Mucosa of descending colon (tissue), 3 donors: ENCODE data around the gene NR4A3. TPM values are rescaled to one million over a fixed set of nuclear protein-coding genes. Genes with fewer than 3 reads are reported as not detected.

Experiments used
- ATAC-seq: fragments of 200-7000 bp; cut with Tn5 transposase; one replicate; pipeline ENCODE4 v1.9.1; 2020; ENCODE audit warnings: mild to moderate bottlenecking, moderate library complexity
- DNase-seq, 3 donors: peaks; one replicate each; pipeline ENCODE4 v3.0.0-alpha.2; 2020
- H3K36me3 ChIP-seq: fragments of 200-600 bp; one replicate; pipeline ENCODE4 v1.8.0; 2021; ENCODE audit warnings: low read depth, mild to moderate bottlenecking
- H3K4me1 ChIP-seq: fragments of 200-600 bp; one replicate; pipeline ENCODE4 v1.8.0; 2021; ENCODE audit warnings: low read depth, mild to moderate bottlenecking
- H3K4me3 ChIP-seq: fragments of 200-600 bp; one replicate; pipeline ENCODE4 v1.8.0; 2021; ENCODE audit warnings: mild to moderate bottlenecking
- H3K9me3 ChIP-seq: fragments of 200-600 bp; one replicate; pipeline ENCODE4 v1.8.0; 2021; ENCODE audit warnings: mild to moderate bottlenecking
- intact Hi-C, 2 donors: fragments of 100-400 bp; cut with DNase I in 1 of 2; cut with micrococcal nuclease in 1 of 2; formaldehyde crosslinking; loops; one replicate each; pipeline versions ENCODE4 v1.11.0 to v1.11.1; 2022; cut with DNase I, micrococcal nuclease
- total RNA-seq, 3 donors: library from RNA; stranded (reverse); fragmentation: NEBNext Ultra II Directional in 2 of 3; extraction: Animal tissue kit (Norgen Biotek cat#: 25700) in 2 of 3; gene quantifications; one replicate each; pipeline versions ENCODE4 v1.2.1 to v1.2.4, GENCODE V29; 2021 to 2023
- TF ChIP-seq, protein P1 (sequence below): fragments of 200-600 bp; IDR thresholded peaks from one replicate; pipeline ENCODE4 v1.8.0; 2022; ENCODE audit warnings: antibody characterized with exemption, mild to moderate bottlenecking
- donor health status: DM: no; HTN: no; CAD: no; lungs with moderate emphysema.
- donor health status: DM: no; HTN: no; CAD: no.
- donor health status: DM: no; HTN: yes; CAD: no.

Gene NR4A3
- total RNA-seq, 3 donors from 2014 or later, result 0.51 to 25.0 (median 0.69) TPM

DNA sequence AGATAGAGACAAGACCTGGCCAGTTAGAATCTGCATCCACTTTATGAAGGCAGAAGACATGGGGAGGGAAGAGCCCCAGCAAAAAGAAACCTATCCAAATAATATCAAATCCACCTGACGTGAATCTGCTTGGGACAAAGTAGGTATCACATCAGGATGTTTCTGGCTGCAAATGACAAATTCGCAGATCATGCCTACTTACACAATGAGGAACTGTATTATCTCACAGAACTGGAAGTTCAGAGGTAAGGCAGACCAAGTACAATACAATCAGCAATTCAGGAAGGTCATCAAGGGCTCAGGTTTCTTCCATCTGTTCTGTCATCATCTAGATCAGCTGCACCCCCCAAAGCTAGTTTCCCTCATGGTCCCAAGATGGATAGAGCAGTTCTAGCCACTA is 13.2 kb upstream of the NR4A3 start:
- no peak for ATAC-seq
- intact Hi-C loops, result loop anchor here in 1 of 2 donors (10.0 kb wide), 1 partner anchor 196 kb away; no protein-coding TSS in a partner anchor
- H3K4me3 ChIP-seq, result no peak overlapping the region

DNA sequence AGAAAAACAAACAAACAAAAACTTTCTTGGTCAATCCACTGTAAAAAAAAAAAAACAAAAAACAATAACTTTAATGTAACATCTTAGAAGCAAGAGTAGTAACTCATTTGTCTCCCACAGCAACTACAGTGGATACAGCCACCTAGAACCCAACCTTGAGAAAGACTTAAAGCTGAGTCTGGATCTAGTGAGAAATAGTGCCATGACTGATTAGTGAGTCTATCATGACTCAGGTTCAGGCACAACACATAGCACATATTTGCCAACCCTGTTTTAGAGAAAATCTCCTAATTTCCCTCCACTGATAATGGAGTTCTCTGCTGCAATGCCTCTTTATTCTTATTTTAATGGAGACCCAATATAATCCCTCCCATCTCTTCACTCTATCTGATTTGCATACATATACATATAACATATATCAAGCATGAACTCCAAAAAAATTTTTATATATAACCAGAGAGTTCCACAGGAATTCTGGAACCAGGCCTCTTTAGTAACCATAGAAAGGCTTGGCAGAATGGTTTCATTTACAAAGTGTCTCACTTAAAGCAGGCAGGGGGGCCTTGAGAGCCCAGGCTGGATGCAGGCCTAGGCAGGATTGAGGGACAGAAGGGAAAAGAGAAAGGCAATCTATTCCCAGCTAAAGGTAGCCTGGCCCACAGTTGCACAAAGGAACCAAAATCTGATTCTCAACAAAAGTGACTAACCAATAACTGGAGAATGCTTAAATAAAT is 11.9 kb upstream of the NR4A3 start:
- Histone ChIP-seq H3K9me3 (no peaks in the 10 kb centered on the region), H3K36me3 (no peaks in the 10 kb centered on the region), H3K4me3 (no peak overlapping the region), H3K4me1 (no peaks in the 10 kb centered on the region)
- TF ChIP-seq, protein P1, sequence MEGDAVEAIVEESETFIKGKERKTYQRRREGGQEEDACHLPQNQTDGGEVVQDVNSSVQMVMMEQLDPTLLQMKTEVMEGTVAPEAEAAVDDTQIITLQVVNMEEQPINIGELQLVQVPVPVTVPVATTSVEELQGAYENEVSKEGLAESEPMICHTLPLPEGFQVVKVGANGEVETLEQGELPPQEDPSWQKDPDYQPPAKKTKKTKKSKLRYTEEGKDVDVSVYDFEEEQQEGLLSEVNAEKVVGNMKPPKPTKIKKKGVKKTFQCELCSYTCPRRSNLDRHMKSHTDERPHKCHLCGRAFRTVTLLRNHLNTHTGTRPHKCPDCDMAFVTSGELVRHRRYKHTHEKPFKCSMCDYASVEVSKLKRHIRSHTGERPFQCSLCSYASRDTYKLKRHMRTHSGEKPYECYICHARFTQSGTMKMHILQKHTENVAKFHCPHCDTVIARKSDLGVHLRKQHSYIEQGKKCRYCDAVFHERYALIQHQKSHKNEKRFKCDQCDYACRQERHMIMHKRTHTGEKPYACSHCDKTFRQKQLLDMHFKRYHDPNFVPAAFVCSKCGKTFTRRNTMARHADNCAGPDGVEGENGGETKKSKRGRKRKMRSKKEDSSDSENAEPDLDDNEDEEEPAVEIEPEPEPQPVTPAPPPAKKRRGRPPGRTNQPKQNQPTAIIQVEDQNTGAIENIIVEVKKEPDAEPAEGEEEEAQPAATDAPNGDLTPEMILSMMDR, result no peak
- DNase-seq, result no peak
- intact Hi-C loops, result loop anchor here in 1 of 2 donors (10.0 kb wide), 1 partner anchor 195 kb away; no protein-coding TSS in a partner anchor
- no peak for ATAC-seq

More for the DNA sequence above, 13.2 kb upstream of the NR4A3 start:
- Histone ChIP-seq H3K4me1 (no peaks in the 10 kb centered on the region), H3K9me3 (no peaks in the 10 kb centered on the region), H3K36me3 (no peaks in the 10 kb centered on the region)
- TF ChIP-seq, protein P1, result no peak
- DNase-seq, result no peak

DNA sequence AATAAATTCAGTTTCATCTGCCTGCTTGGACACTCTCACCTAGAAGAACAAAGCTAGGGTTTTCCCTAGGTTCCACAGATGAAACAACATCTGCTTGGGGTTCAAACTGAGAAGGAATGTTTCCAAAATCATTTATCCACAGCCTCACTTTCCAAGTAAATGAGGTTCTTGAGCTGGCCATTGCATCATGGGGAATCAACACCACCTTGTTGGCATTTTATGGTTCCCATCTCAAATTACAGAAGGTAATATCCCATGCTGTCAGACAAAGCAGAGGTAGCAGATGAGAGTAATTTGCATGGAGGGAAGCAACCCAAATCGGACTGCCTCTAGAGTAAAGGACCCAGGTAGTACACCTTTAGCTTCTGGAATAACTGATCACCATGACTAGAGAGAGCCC is 10.5 kb upstream of the NR4A3 start:
- TF ChIP-seq, protein P1, result no peak

DNA sequence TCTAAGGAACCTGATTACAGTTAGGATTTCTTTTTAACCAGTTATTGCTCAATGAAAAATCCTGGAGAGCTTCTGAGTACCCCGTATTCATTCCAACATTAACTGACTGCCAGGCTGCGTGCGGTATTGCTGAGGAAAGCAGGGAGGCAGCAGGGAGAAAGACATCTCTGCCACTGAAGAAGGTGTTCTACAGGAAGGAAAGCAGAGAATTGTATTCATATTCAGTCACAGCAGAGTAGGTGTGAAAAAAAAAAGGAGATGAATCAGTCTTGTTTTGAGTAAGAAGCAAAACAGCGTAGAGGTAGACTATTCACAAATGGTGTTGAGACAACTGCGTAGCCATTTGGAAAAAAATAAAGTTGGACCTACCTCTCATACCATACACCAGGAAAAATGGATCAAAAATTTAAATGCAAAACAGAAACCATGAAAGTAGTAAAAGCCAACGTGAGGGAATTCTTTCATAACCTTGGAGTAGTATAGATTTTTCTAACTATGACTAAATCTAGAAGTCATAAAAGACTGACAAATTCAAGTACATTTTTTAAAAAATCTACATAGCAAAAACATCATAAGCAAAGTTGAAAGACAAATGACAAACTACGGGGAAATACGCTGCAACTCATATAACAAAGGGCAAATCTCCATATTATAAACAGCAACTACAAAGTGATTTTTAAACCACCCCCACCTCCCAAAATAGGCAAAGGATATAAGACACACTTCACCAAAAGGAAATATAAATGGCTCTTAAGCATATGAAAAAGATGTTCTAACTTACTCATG is 9.9 kb upstream of the NR4A3 start:
- Histone ChIP-seq H3K9me3 (no peaks in the 10 kb centered on the region), H3K36me3 (no peaks in the 10 kb centered on the region), H3K4me1 (no peaks in the 10 kb centered on the region), H3K4me3 (no peak overlapping the region)
- no peak for ATAC-seq
- no peak for DNase-seq
- intact Hi-C loops, result no loop called here
- TF ChIP-seq, protein P1, result no peak

More for the DNA sequence above, 10.5 kb upstream of the NR4A3 start:
- H3K4me3 ChIP-seq, result no peak overlapping the region
- no peaks in the 10 kb centered on the region for H3K4me1 ChIP-seq
- no peak for ATAC-seq
- no peaks in the 10 kb centered on the region for H3K9me3 ChIP-seq
- no peaks in the 10 kb centered on the region for H3K36me3 ChIP-seq
- DNase-seq, result no peak
- intact Hi-C loops, result no loop called here

DNA sequence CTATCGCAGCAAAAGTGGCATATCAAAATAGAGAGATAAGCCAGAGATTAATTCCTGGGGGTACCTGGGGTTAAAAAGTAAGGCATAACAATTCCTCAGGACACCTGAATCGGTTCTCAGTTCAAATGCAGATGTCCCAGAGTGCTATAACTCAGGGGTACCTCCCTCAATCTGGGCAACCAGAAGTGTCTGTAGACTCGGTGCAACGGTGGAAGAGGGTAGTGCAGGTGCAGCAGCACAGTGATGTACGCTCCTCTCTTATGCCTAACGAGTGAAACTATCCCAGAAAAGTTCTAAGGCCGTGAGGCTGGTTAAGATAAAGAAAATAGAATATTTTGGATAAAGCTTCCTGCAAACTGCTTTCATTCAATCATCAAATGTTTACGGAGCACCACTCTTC is 7.9 kb upstream of the NR4A3 start:
- Histone ChIP-seq H3K36me3 (no peaks in the 10 kb centered on the region), H3K4me3 (no peak overlapping the region), H3K4me1 (peaks cover 4% of the 10 kb centered on the region), H3K9me3 (no peaks in the 10 kb centered on the region)
- TF ChIP-seq, protein P1, result no peak
- ATAC-seq (no peak), DNase-seq (no peak)
- intact Hi-C loops, result no loop called here
